ENCODE data around the gene KRTAP5-7.

DNA sequence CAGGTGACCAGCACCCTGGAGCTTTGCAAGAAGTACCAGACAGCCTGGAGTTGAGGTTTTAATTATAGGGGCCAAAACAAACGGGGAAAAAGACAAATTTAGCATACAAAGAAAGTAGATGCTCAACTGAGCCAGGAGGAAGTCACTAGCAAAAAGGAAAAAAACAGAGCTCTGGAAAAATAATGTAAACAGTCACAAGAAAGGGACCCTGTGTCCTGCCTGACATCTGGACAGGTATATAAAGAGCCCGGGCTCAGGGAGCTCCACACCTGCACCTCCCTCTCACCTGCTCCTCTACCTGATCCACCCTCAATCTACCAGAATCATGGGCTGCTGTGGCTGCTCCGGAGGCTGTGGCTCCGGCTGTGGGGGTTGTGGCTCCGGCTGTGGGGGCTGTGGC lies 38.2 kb downstream of the KRTAP5-7 start, which contains the start of gene KRTAP5-10:
- TF ChIP-seq, protein P1, sequence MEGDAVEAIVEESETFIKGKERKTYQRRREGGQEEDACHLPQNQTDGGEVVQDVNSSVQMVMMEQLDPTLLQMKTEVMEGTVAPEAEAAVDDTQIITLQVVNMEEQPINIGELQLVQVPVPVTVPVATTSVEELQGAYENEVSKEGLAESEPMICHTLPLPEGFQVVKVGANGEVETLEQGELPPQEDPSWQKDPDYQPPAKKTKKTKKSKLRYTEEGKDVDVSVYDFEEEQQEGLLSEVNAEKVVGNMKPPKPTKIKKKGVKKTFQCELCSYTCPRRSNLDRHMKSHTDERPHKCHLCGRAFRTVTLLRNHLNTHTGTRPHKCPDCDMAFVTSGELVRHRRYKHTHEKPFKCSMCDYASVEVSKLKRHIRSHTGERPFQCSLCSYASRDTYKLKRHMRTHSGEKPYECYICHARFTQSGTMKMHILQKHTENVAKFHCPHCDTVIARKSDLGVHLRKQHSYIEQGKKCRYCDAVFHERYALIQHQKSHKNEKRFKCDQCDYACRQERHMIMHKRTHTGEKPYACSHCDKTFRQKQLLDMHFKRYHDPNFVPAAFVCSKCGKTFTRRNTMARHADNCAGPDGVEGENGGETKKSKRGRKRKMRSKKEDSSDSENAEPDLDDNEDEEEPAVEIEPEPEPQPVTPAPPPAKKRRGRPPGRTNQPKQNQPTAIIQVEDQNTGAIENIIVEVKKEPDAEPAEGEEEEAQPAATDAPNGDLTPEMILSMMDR (conservative IDR thresholded peaks at IDR 0.05; ENCODE audit: low read depth, low read length) = no peak
- no peak for TF ChIP-seq EZH2phosphoT487 (IDR thresholded peaks at IDR 0.05; ENCODE audit: borderline replicate concordance, low read length)
